CD8-positive, alpha-beta memory T cell (primary cell): ENCODE data around the gene PAAF1. TPM values are rescaled to one million over a fixed set of nuclear protein-coding genes. Genes with fewer than 3 reads are reported as not detected.
"Not testable (repeated sequence)": the region's sequence is repeated elsewhere in the genome, so short reads cannot be mapped to it uniquely, and the experiment has no call there.

Experiments used
- CTCF ChIA-PET: fragments of 350-600 bp; sonication (Branson Sonifier 250); formaldehyde crosslinking; loops from one replicate; lab custom pipeline; 2021; ENCODE audit warnings: antibody characterized with exemption; lab: Charles Lee
- POLR2A ChIA-PET: fragments of 350-600 bp; sonication (Branson Sonifier 250); formaldehyde crosslinking; loops from one replicate; lab custom pipeline; 2021; ENCODE audit warnings: antibody characterized with exemption; lab: Charles Lee
- DNase-seq, 5 donors: peaks; one replicate each; pipeline versions ENCODE4 v3.0.0 to v3.0.0-alpha.2; 2020 to 2022; ENCODE audit warnings: mixed read lengths in 1 of 5
- H3K27ac ChIP-seq: one replicate; pipeline ENCODE4 v1.7.0; 2013; ENCODE audit warnings: low read depth, mild to moderate bottlenecking, low read length, moderate library complexity
- H3K27me3 ChIP-seq: 2 replicates; pipeline ENCODE4 v1.7.0; 2013; ENCODE audit warnings: low read length, mild to moderate bottlenecking; ENCODE audit not compliant: insufficient read depth, poor library complexity, severe bottlenecking
- H3K36me3 ChIP-seq: 2 replicates; pipeline ENCODE4 v1.7.0; 2013; ENCODE audit warnings: mild to moderate bottlenecking, low read length, moderate library complexity; ENCODE audit not compliant: insufficient read depth
- H3K4me1 ChIP-seq: 2 replicates; pipeline ENCODE4 v1.7.0; 2013; ENCODE audit warnings: mild to moderate bottlenecking, low read length, moderate library complexity; ENCODE audit not compliant: insufficient read depth
- H3K4me3 ChIP-seq: 2 replicates; pipeline ENCODE4 v1.7.0; 2013; ENCODE audit warnings: mild to moderate bottlenecking, low read length
- H3K9me3 ChIP-seq: 2 replicates; pipeline ENCODE4 v1.7.0; 2013; ENCODE audit warnings: mild to moderate bottlenecking, low read length
- H3K27ac Mint-ChIP-seq, 8 donors: one replicate each; pipeline ENCODE4 v1.8.0; 2020 to 2021; ENCODE audit warnings: mixed read lengths in 8 of 8, mild to moderate bottlenecking in 6 of 8, inconsistent platforms in 3 of 8, moderate library complexity in 3 of 8
- H3K27me3 Mint-ChIP-seq, 2 donors: one replicate each; pipeline ENCODE4 v1.8.0; 2020 to 2021; ENCODE audit warnings: mixed read lengths in 2 of 2, mild to moderate bottlenecking in 1 of 2, moderate library complexity in 1 of 2
- H3K36me3 Mint-ChIP-seq, 3 donors: one replicate each; pipeline ENCODE4 v1.8.0; 2020 to 2021; ENCODE audit warnings: mixed read lengths in 3 of 3, inconsistent platforms in 1 of 3, mild to moderate bottlenecking in 1 of 3
- H3K4me1 Mint-ChIP-seq, 3 donors: one replicate each; pipeline ENCODE4 v1.8.0; 2020 to 2021; ENCODE audit warnings: mixed read lengths in 3 of 3, inconsistent platforms in 1 of 3, mild to moderate bottlenecking in 1 of 3
- H3K4me3 Mint-ChIP-seq, 7 donors: one replicate each; pipeline ENCODE4 v1.8.0; 2020 to 2021; ENCODE audit warnings: mixed read lengths in 7 of 7, mild to moderate bottlenecking in 6 of 7, moderate library complexity in 4 of 7, inconsistent platforms in 2 of 7
- H3K9me3 Mint-ChIP-seq, 5 donors: one replicate each; pipeline ENCODE4 v1.8.0; 2020 to 2022; ENCODE audit warnings: mixed read lengths in 5 of 5, mild to moderate bottlenecking in 3 of 5, moderate library complexity in 2 of 5, inconsistent platforms in 1 of 5
- polyA plus RNA-seq: library from polyadenylated mRNA; unstranded; fragments of 300-500 nt; fragmentation: Illumina TruSeq; gene quantifications from one replicate; pipeline ENCODE4 v1.2.3, GENCODE V29; 2021
- total RNA-seq, 2 experiments: library from RNA; stranded (reverse); gene quantifications; one replicate each; pipeline ENCODE4 v1.2.3, GENCODE V29; 2021

PAAF1 gene
- total and polyA plus RNA-seq, 3 experiments from 2014 or later, result 18.9 to 29.5 (median 27.1) TPM

DNA sequence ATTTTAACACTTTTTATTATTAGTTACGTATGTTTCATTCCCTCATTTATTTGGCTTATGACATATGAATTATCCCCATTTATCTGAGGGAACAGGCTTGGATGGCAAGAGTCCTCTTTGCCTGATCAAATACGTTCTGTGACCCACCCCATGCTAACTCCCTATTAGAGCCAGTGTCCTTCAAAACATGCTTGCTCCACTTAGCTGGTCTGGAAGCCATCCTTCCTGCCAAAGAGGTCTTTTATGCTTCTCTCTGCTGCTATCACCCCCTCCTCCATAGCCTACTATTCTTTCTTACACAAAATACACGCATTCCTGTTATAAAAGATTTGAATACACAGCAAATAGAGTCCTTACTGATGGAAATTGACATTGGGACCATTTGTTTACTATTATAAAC is 6.5 kb upstream of the PAAF1 start:
- DNase-seq, result no peak
- Histone ChIP-seq H3K27me3 (no peaks in the 10 kb centered on the region), H3K36me3 (peaks cover 10% of the 10 kb centered on the region), H3K4me1 (peaks cover 5% of the 10 kb centered on the region), H3K4me3 (no peak overlapping the region), H3K9me3 (no peaks in the 10 kb centered on the region), H3K27ac (no peak overlapping the region)
- Mint-ChIP-seq H3K4me3 (no peak overlapping the region), H3K36me3 (peaks cover 0 to 53% (median 3%) of the 10 kb centered on the region in 3 donors), H3K4me1 (peaks cover 9 to 13% (median 10%) of the 10 kb centered on the region in 3 donors), H3K9me3 (no peaks in the 10 kb centered on the region), H3K27me3 (no peaks in the 10 kb centered on the region), H3K27ac (peak overlapping the region in 2 of 8 donors; percentile 7 to 33)
- ChIA-PET CTCF (no interaction called here), POLR2A (no interaction called here)

DNA sequence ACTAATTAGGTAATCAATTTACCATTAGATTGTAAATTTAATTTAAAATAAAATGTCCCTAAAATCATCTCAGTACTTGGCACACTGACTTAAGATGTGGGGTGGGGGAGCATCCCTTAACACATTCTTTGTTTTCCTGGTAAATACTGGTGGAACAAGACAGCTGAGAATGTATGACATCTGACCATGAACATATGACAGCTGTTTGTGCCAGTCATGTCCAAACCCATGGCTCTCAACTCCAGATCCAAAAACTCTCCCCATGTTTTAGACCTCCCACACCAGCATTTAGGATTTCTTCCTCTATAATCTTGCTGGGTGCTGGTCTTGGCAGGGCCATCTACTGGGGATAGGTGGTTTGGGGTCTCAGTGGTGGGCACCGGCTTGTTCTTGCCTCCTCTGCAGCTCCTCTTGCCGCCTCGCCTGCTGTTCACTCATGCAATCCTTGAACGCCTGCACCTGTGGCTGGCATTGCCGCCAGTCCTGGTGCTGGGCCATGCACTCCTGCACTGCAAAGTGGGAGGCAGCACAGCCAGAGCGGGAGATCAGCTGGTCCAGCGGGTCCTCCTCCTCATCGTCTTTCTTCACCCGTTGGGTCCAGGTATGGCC is 3.9 kb upstream of the PAAF1 start:
- Histone ChIP-seq H3K27ac (no peak overlapping the region), H3K36me3 (peaks cover 10% of the 10 kb centered on the region), H3K9me3 (no peaks in the 10 kb centered on the region), H3K4me1 (peaks cover 22% of the 10 kb centered on the region), H3K27me3 (no peaks in the 10 kb centered on the region), H3K4me3 (no peak overlapping the region)
- Mint-ChIP-seq H3K27me3 (no peaks in the 10 kb centered on the region), H3K9me3 (no peaks in the 10 kb centered on the region), H3K27ac (peak overlapping the region in 3 of 8 donors; percentile 7 to 88 (median 41)), H3K4me3 (no peak overlapping the region), H3K36me3 (peaks cover 0 to 54% (median 2%) of the 10 kb centered on the region in 3 donors), H3K4me1 (peaks cover 32 to 35% (median 34%) of the 10 kb centered on the region in 3 donors)
- ChIA-PET POLR2A (no interaction called here), CTCF (interaction anchor here (2.3 kb wide), 1 partner anchor 9 kb away, joined by 6 read pairs; no protein-coding TSS in a partner anchor)
- DNase-seq, result no peak

GRCh38 chr11:73875380-73875779 is 1.4 kb upstream of the PAAF1 start:
- no peaks in the 10 kb centered on the region for H3K9me3 Mint-ChIP-seq
- Histone ChIP-seq H3K9me3 (no peaks in the 10 kb centered on the region), H3K4me1 (peaks cover 22% of the 10 kb centered on the region), H3K27ac (peak overlapping the region; percentile 81), H3K27me3 (no peaks in the 10 kb centered on the region), H3K36me3 (peaks cover 5% of the 10 kb centered on the region), H3K4me3 (peak overlapping the region; percentile 92)
- peak overlapping the region; percentile 95 to 99 (median 97) for H3K4me3 Mint-ChIP-seq
- CTCF ChIA-PET, result no interaction called here
- H3K36me3 Mint-ChIP-seq, result peaks cover 0 to 50% (median 2%) of the 10 kb centered on the region in 3 donors
- peak overlapping the region; percentile 89 to 100 (median 99) for H3K27ac Mint-ChIP-seq
- no peaks in the 10 kb centered on the region for H3K27me3 Mint-ChIP-seq
- peaks cover 34 to 49% (median 43%) of the 10 kb centered on the region in 3 donors for H3K4me1 Mint-ChIP-seq
- no peak for DNase-seq
- POLR2A ChIA-PET, result interaction anchor here (0.7 kb wide), 1 partner anchor 499 kb away, joined by 8 read pairs; the partner anchor contains the start of gene RELT

GRCh38 chr11:73875840-73876239 is 959 bp upstream of the PAAF1 start:
- peaks cover 0 to 49% (median 2%) of the 10 kb centered on the region in 3 donors for H3K36me3 Mint-ChIP-seq
- peak overlapping the region; percentile 95 to 99 (median 97) for H3K4me3 Mint-ChIP-seq
- POLR2A ChIA-PET, result interaction anchor here (0.7 kb wide), 1 partner anchor 500 kb away, joined by 8 read pairs; the partner anchor contains the start of gene RELT
- H3K27ac Mint-ChIP-seq, result peak overlapping the region; percentile 89 to 100 (median 99)
- H3K27ac ChIP-seq, result peak overlapping the region; percentile 81
- no peaks in the 10 kb centered on the region for H3K9me3 Mint-ChIP-seq
- H3K36me3 ChIP-seq, result peaks cover 5% of the 10 kb centered on the region
- H3K9me3 ChIP-seq, result no peaks in the 10 kb centered on the region
- no peaks in the 10 kb centered on the region for H3K27me3 ChIP-seq
- no peak for DNase-seq
- H3K27me3 Mint-ChIP-seq, result no peaks in the 10 kb centered on the region
- peaks cover 34 to 49% (median 43%) of the 10 kb centered on the region in 3 donors for H3K4me1 Mint-ChIP-seq
- CTCF ChIA-PET, result no interaction called here
- peaks cover 22% of the 10 kb centered on the region for H3K4me1 ChIP-seq
- peak overlapping the region; percentile 92 for H3K4me3 ChIP-seq

DNA sequence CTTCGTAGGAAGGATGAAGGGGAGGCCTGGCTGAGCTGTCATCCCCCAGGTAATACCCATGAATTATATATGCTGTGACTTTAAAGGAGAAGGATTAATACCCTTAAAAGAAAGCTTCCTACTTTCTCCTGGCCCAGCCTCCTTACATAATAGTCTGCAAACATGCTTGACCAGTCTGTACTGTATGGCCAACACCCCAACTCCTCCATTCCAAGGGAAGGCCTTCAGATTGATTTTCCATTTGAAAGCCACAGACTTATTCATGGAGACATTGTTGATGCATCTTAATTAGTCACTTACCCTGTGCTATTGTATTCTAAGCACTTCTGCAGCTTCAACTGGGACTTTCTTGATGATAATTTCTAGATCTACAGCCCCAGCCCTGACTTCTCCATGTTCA is 2.0 kb downstream of the PAAF1 start:
- no peaks in the 10 kb centered on the region for H3K27me3 Mint-ChIP-seq
- H3K36me3 ChIP-seq, result no peaks in the 10 kb centered on the region
- H3K9me3 ChIP-seq, result no peaks in the 10 kb centered on the region
- ChIA-PET POLR2A (no interaction called here), CTCF (no interaction called here)
- H3K4me1 ChIP-seq, result peaks cover 22% of the 10 kb centered on the region
- peaks cover 30 to 54% (median 43%) of the 10 kb centered on the region in 3 donors for H3K4me1 Mint-ChIP-seq
- H3K4me3 ChIP-seq, result no peak overlapping the region
- H3K27me3 ChIP-seq, result no peaks in the 10 kb centered on the region
- peak overlapping the region in 2 of 7 donors; percentile 31 to 46 for H3K4me3 Mint-ChIP-seq
- H3K36me3 Mint-ChIP-seq, result peaks cover under 1 to 29% (median 6%) of the 10 kb centered on the region in 3 donors
- H3K27ac Mint-ChIP-seq, result peak overlapping the region in 4 of 8 donors; percentile 6 to 89 (median 34)
- no peak overlapping the region for H3K27ac ChIP-seq
- no peak for DNase-seq
- no peaks in the 10 kb centered on the region for H3K9me3 Mint-ChIP-seq

DNA sequence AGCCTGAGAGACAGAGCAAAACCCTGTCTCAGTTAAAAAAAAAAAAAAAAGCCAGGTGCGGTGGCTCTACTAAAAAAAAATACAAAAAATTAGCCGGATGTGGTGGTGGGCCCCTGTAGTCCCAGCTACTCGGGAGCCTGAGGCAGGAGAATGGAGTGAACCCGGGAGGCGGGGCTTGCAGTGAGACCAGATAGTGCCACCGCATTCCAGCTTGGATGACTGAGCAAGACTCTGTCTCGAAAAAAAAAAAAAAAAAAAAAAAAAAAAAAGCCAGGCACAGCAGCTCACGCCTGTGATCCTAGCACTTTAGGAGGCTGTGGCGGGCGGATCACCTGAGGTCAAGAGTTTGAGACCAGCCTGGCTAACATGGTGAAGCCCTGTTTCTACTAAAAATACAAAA is 3.6 kb downstream of the PAAF1 start:
- DNase-seq, H3K4me3 ChIP-seq, H3K27ac ChIP-seq, H3K27me3 ChIP-seq, H3K4me3 Mint-ChIP-seq, H3K9me3 Mint-ChIP-seq, H3K27me3 Mint-ChIP-seq, CTCF ChIA-PET, H3K9me3 ChIP-seq, H3K36me3 ChIP-seq: not testable (repeated sequence)
- H3K27ac Mint-ChIP-seq, result peak overlapping the region in 1 of 8 donors; percentile 68
- H3K36me3 Mint-ChIP-seq, result peaks cover 2 to 26% (median 7%) of the 10 kb centered on the region in 3 donors
- POLR2A ChIA-PET, result interaction anchor here (0.7 kb wide), 1 partner anchor 125 kb away, joined by 4 read pairs; no protein-coding TSS in a partner anchor
- H3K4me1 Mint-ChIP-seq, result peaks cover 20 to 44% (median 31%) of the 10 kb centered on the region in 3 donors
- H3K4me1 ChIP-seq, result peaks cover 15% of the 10 kb centered on the region

DNA sequence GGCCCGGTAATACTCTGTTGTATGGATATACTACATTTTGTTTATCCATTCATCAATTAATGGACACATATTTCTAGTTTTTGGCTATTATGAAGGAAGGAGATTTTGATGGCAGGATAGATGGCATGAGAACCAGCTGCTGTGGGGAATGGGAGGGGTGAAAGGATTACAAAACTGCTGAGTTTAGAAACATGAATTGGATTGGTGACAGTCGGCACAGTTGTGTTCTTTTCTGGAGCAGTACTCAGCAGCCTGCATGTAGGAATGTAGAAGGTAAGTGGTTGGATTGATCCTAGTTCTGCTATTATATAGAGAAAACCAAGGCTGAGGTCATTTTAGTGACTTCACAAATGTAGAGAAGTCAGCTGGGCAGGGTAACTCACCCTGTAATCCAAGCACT is 7.1 kb downstream of the PAAF1 start:
- Histone ChIP-seq H3K36me3 (no peaks in the 10 kb centered on the region), H3K4me3 (no peak overlapping the region), H3K9me3 (no peaks in the 10 kb centered on the region), H3K4me1 (no peaks in the 10 kb centered on the region), H3K27ac (no peak overlapping the region), H3K27me3 (no peaks in the 10 kb centered on the region)
- no peaks in the 10 kb centered on the region for H3K27me3 Mint-ChIP-seq
- H3K9me3 Mint-ChIP-seq, result no peaks in the 10 kb centered on the region
- H3K4me3 Mint-ChIP-seq, result no peak overlapping the region
- POLR2A ChIA-PET, result no interaction called here
- H3K27ac Mint-ChIP-seq, result peak overlapping the region in 2 of 8 donors; percentile 14 to 48
- CTCF ChIA-PET, result no interaction called here
- DNase-seq, result no peak
- H3K36me3 Mint-ChIP-seq, result peaks cover 10 to 34% (median 11%) of the 10 kb centered on the region in 3 donors
- H3K4me1 Mint-ChIP-seq, result peaks cover 2 to 17% (median 8%) of the 10 kb centered on the region in 3 donors

DNA sequence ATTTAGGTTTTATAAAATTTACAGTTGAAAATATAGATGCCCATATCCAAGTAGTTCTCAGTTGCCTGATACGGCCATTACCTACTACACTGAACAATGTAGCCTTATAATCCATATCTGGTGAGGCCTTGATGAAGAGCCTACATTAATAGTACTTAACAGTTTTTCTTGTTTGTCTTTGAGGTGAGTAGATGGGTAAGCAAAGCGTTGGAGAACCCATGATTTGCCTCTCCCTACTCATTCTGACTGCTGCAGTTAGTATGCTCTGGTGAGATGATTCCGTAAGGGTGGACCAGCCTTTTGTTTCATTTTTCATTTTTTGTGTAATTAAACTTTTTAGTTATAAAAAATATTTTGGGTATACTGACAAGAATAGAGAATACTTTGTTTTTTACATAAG is 11.4 kb downstream of the PAAF1 start:
- Histone ChIP-seq H3K9me3 (no peaks in the 10 kb centered on the region), H3K4me1 (no peaks in the 10 kb centered on the region), H3K27me3 (no peaks in the 10 kb centered on the region), H3K36me3 (peaks cover 15% of the 10 kb centered on the region), H3K27ac (no peak overlapping the region), H3K4me3 (no peak overlapping the region)
- POLR2A ChIA-PET, result no interaction called here
- Mint-ChIP-seq H3K27me3 (no peaks in the 10 kb centered on the region), H3K9me3 (no peaks in the 10 kb centered on the region), H3K4me1 (peaks cover 2 to 14% (median 8%) of the 10 kb centered on the region in 3 donors), H3K27ac (no peak overlapping the region), H3K36me3 (peaks cover 10 to 63% (median 17%) of the 10 kb centered on the region in 3 donors), H3K4me3 (no peak overlapping the region)
- CTCF ChIA-PET, result no interaction called here
- no peak for DNase-seq
